ENCODE data around the gene FAM20C.
A peak's percentile ranks its signal among the peaks of the same experiment; 100 is the strongest.

The FAM20C gene

DNA sequence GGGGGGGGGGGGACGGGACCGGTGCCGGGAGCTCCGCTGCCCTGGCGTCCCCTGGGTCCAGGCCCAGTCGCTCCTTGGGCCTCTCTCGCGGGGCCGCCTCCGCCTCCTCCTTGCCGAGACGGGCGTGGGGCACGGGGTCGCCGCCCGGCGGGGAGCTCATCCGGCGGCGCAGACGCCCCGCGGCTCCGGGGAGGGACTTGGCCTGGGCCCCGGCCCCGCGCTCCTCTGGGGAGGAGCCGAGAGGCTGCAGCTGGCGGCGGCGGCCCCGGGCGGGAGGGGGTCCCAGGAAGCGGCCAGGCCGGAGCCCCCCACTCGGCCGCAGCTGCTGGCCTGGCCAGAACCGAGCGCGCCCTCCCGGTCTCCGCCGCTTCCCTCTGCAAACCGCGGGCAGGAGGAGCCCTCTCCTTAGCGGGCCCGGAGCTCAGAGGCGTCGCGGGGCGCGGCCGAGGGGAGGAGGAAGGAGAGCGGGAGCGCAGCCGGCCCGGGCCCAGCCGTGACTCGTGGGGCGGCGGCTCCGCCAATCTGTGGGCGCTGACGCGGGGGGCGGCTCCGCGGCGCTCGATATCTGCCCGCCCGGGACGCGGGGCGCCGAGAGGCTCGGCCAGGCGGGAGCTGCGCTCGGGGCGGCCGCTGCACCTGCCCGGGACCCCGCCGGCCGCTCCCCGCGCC, at the start of gene FAM20C:
TSS of gene FAM20C (plus strand) at position 591 of the 669 bp plus-strand sequence. CDS start 629 bp downstream, outside the sequence.
- peak; percentile 91 for DNase-seq (ENCODE audit: low spot score)

DNA sequence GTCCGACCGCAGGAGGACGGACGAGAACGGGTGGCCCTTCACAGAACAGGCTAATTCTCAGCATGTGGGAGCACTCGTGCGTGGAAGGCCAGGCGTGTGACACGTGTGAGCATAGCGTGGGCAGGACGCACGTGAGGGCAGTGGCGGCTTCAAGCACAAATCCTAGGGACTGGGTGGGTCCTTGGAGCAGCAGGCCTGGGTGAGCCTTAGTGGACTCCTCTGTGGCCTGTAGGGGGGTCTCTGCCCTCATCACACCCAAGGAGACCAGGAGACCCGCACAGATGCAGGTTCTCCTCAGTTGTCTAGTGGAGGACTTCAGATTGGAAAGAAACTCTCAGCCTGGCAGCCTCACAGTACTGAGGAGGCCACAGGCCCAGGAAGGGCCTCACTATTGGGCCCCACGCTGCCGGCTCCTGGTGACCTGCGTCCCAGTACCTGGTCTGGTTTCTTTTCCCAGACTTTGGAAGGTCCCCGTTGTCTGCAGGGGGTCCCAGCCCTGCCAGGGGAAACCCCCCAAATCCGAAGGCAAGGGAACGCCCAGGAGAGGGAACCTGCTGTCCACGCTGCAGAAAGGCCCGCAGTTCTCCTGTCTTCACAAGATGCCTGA, 49.1 kb upstream of the FAM20C start:
- no peak for DNase-seq (ENCODE audit: low spot score)

- no peak for DNase-seq (ENCODE audit: low spot score)
These were observed 48.4 kb upstream of the FAM20C start for GRCh38 chr7:143811-144453.

DNA sequence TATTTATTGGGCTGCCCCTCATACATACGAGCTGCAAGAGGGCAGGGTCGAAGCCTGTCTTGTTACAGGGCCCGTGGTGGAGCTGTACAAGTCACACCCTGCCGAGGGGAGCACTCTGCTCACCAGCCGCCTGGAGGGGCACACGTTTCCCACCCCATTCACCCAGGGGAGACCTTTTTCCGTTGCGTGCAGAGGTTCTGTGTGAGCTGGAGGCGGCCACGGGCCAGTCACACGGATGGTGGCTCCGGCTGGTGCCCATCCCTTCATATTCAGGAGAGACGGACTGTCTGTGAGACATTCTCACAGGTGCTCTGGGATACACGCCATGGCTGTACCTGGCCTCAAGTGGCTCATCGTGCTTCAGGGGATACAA, 47.9 kb upstream of the FAM20C start:
- DNase-seq (ENCODE audit: low spot score) = no peak

DNA sequence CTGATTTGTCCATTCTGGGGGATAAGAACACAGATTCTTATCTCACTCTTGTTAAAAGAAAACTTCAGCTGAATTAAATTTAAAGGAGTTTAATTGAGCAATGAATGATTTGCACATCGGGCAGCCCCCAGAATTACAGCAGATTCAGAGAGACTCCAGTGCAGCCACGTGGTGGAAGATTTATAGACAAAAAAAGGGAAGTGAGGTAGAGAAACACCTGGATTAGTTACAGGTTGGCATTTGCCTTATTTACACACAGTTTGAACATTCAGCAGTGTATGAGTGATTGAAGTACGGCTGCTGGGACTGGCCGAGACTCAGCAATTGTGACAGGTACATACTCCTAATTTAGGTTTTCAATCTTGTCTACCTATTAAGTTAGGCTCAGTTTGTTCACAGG, 46.5 kb upstream of the FAM20C start:
- DNase-seq (ENCODE audit: low spot score) = no peak

DNA sequence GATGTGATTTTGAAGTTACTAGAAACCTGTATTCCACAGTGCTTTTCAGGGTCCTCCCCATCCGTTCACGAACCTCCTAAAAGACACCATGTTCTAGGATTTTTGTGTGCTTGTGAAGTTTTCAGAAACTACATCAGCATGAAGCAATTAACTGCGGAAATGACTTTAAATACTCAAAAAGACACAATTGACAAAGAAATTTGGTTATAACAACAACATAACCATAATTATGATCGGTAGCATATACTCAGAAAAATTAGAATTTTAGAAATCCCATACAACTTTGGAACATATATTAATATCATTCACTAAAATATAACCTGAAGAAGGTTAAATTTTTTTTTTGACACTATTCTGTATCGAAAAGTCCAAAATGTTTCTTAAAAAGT, 43.8 kb upstream of the FAM20C start:
- no peak for DNase-seq (ENCODE audit: low spot score)

- peak; percentile 100 for DNase-seq (ENCODE audit: low spot score)
These were observed 43.2 kb upstream of the FAM20C start for GRCh38 chr7:148932-149790.

DNA sequence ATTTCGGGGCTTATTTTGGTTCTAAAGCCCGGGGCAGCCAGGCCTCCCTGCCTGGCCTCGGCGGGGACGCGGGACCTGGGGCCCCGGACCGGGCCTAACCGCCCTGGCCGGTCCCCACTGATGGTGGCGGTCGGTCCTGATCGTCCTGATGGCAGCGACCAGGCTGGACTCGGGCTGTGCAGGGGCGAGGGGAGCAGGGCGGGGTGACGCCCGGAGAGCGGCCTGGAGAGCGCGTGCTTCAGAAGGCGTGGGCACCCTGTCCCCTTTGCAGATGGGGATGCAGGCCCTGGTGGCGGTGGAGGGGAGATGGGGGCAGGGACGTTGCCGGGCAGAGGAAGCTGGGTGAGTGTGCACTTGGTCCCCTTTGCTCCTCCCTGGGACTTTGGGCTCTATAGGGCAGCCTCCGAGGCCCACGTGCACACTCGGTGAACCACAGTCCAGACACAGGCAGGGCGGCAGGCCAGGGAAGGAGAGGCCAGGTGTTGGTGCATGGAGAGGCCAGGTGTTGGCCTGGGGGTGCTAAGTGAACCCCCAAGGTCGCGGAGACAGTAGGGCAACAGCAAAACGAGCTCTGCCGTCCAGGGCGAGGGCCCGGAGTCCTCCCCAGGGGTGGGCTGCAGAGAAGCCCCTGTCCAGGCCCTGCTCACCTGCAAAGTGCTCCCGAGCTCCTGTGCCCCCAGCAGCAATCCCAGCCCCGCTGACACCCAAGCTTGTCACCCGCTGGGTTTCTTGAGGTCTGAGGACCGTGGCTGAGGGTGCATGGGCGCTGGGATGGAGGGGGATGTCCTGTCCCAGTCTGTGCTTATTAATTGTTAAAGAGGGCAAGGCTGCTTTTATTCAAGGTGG, 42.4 kb upstream of the FAM20C start:
- DNase-seq (ENCODE audit: low spot score) = peak; percentile 57

- no peak for DNase-seq (ENCODE audit: low spot score)
These were observed 41.6 kb upstream of the FAM20C start for GRCh38 chr7:150811-151221.

DNA sequence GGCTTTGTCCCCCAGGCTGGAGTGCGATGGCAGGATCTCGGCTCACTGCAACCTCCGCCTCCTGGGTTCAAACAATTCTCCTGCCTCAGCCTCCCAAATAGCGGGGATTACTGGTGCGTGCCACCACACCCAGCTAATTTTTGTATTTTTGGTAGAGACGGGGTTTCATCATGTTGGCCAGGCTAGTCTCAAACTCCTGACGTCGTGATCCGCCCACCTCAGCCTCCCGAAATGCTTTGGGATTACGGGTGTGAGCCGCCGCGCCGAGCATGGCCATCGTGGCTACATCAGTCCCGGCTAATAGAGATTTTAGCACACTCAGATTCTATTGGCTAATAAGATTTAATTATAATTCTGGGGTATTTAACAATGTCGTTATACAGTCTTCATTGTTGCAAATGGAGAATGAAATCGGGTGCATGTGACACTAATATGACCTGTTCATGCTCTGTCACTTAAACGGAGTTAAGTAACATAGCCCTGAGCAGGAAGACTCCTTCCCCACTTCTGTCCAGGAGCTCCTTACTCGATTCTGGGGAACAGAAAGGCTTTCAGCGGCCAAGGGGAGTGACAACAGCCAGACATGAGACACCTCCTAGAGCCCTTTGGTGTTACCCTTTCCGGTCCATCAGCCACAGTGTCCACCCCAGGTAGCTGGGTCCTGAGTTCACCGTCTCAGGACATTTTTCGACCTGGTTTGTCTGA, 40.9 kb upstream of the FAM20C start:
- DNase-seq (ENCODE audit: low spot score) = no peak

GRCh38 chr7:152702-153391, 39.5 kb upstream of the FAM20C start:
- DNase-seq (ENCODE audit: low spot score) = no peak

GRCh38 chr7:153604-154003, 38.8 kb upstream of the FAM20C start:
- DNase-seq (ENCODE audit: low spot score) = no peak

DNA sequence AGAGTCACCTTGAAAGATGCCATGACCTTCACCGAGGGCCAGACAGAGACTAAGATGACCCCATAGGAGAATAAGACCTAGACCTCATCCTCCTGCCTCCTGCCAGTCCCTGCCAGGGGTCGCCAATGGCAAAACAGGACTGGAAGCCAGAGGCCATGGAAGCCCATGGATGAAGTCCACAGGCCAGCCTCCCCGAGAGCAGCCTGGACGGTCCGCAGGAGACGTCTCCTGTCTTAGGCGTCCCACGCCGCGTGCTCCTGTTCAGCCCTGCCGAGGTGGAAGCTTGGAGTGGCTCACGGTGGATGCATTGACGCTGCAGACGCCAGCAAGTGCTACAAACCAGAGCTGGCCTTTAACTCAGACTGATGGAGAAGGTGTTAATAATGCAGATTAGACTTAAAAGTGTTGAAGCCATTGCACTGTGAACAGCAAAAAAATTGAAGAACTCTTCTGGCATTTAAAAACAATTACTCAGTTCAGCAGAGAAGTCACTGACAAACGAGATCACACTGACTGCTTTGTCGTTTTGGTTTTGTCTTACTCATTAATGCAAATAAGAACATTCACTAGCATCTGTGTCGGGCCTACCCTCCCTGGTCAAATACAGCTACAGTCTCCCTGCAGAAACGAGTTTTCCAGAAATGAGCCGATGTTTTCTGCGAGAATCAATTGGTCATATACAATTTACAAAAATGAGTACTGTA, 38.1 kb upstream of the FAM20C start:
- DNase-seq (ENCODE audit: low spot score) = peak; percentile 71

- no peak for DNase-seq (ENCODE audit: low spot score)
These were observed 36.9 kb upstream of the FAM20C start for GRCh38 chr7:155469-155900.

- no peak for DNase-seq (ENCODE audit: low spot score)
These were observed 36.0 kb upstream of the FAM20C start for GRCh38 chr7:156111-157007.

DNA sequence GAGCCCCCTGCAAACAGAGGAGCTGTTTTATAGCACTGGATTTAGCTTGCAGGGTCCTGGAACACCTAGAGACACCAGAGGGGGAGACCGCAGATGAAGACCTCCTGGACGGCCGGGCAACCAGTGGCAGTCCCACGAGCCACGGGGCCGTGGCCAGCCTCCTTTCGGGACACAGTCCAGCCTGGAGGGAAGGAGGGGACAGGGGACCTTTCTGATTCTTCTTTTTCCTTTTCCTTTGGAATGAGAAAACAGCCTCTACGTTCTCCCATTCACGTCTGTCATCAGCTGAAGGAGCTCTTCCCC, 35.4 kb upstream of the FAM20C start:
- no peak for DNase-seq (ENCODE audit: low spot score)

DNA sequence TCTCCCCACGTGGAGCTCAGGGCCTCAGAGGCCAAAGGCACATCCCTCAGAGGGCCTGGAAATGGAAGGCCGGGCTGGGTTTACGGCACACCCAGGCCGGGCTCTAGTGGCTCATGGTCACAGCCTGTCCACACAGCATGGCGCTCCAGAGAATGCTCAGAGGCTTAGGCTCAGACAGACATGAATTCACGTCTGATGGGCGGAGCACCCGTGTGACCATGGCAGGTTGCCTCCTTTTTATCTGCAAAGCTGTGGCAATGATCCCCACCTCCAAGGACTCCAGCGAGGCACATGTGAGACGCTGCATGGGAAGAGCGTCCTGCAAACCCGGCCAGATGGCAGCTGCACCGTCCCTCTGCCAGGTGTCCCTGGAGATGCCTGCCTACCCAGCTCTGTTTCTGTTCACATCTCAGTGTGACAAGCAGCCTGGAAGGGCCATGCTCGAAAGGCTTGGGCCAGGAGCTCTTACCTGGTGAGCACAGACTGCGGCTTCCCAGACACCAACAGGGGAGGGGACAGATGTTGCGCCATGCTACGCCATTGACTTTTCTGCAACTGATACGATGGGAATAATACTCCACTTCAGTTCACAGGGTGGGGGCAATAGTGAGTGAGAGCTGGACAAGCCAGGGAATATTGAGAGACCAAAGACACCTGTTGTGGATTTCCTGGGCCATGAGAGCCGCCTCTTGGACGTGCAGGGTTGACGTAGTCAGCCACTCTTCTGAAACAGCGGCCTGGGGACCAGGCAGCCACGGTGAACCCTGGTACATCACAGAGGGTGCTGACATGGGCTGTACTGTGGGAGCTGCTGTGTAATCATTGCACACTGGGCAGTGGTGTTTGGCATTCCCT, 34.4 kb upstream of the FAM20C start:
- DNase-seq (ENCODE audit: low spot score) = no peak

GRCh38 chr7:158771-159170, 33.6 kb upstream of the FAM20C start:
- DNase-seq (ENCODE audit: low spot score) = no peak

Measured in Ammon's horn (tissue), 1 donor.